Measurements from ENCODE around the gene MRPL12. TPM values are rescaled to one million over a fixed set of nuclear protein-coding genes. Genes with fewer than 3 reads are reported as not detected.

MRPL12 gene
- total RNA-seq, 1 donor from 2014 or later: 58.5 TPM

DNA sequence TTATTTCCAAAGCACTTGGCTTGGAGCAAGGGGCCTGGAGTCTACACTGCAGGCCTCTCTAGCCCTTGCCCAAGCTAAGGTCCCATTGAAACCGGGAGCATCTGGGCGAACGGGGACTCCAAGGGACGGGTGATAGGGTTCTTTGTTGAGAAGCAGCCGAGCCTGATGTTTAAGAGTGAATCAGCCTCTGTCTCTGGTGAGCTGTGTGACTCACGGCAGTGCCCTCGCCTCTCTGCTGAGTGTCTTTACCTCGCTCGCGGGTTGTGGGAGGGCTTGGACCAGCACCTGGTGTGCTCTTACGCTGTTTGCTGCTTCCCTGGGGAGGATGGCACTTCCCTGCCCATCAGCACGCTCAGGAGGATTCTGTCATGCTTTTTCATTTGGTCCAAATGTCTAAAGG, 18.1 kb upstream of the MRPL12 start:
- Mint-ChIP-seq H3K27ac (ENCODE audit: unreplicated experiment) (peak overlapping the region; percentile 89), H3K27me3 (ENCODE audit: unreplicated experiment) (peaks cover 19% of the 10 kb centered on the region), H3K4me1 (ENCODE audit: unreplicated experiment) (peaks cover 25% of the 10 kb centered on the region), H3K4me3 (ENCODE audit: unreplicated experiment) (peak overlapping the region; percentile 92), H3K9me3 (ENCODE audit: unreplicated experiment) (no peaks in the 10 kb centered on the region), H3K36me3 (ENCODE audit: low read depth, unreplicated experiment) (peaks cover 35% of the 10 kb centered on the region)
- no peak for TF ChIP-seq CTCF (IDR thresholded peaks at IDR 0.05; ENCODE audit: unreplicated experiment)
- DNase-seq (ENCODE audit: low spot score): no peak

DNA sequence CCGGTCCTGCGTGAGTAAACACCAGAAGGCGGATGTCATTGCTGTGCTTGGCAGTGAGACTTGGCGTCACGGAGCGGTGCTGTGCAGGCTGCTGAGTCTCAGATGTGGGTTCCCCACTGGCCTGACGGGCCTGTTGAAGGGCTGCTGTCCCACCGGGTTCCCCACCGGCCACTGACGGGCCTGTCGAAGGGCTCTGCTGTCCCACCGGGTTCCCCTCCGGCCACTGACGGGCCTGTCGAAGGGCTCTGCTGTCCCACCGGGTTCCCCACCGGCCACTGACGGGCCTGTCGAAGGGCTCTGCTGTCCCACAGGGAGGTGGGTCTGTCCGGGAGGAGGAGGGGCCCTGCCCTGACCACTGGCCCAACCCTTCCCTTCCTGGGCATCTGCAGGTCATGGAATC, 16.6 kb upstream of the MRPL12 start:
- Mint-ChIP-seq H3K27me3 (ENCODE audit: unreplicated experiment) (peaks cover 19% of the 10 kb centered on the region), H3K4me3 (ENCODE audit: unreplicated experiment) (no peak overlapping the region), H3K4me1 (ENCODE audit: unreplicated experiment) (peaks cover 25% of the 10 kb centered on the region), H3K27ac (ENCODE audit: unreplicated experiment) (peak overlapping the region; percentile 71), H3K36me3 (ENCODE audit: low read depth, unreplicated experiment) (peaks cover 39% of the 10 kb centered on the region), H3K9me3 (ENCODE audit: unreplicated experiment) (no peaks in the 10 kb centered on the region)
- TF ChIP-seq CTCF (IDR thresholded peaks at IDR 0.05; ENCODE audit: unreplicated experiment): no peak
- no peak for DNase-seq (ENCODE audit: low spot score)

GRCh38 chr17:81687770-81688541, 15.2 kb upstream of the MRPL12 start:
- DNase-seq (ENCODE audit: low spot score): no peak
- Mint-ChIP-seq H3K27ac (ENCODE audit: unreplicated experiment) (no peak overlapping the region), H3K4me3 (ENCODE audit: unreplicated experiment) (peak overlapping the region; percentile 67), H3K36me3 (ENCODE audit: low read depth, unreplicated experiment) (peaks cover 44% of the 10 kb centered on the region), H3K4me1 (ENCODE audit: unreplicated experiment) (peaks cover 17% of the 10 kb centered on the region), H3K27me3 (ENCODE audit: unreplicated experiment) (peaks cover 22% of the 10 kb centered on the region), H3K9me3 (ENCODE audit: unreplicated experiment) (no peaks in the 10 kb centered on the region)
- TF ChIP-seq CTCF (IDR thresholded peaks at IDR 0.05; ENCODE audit: unreplicated experiment): no peak

DNA sequence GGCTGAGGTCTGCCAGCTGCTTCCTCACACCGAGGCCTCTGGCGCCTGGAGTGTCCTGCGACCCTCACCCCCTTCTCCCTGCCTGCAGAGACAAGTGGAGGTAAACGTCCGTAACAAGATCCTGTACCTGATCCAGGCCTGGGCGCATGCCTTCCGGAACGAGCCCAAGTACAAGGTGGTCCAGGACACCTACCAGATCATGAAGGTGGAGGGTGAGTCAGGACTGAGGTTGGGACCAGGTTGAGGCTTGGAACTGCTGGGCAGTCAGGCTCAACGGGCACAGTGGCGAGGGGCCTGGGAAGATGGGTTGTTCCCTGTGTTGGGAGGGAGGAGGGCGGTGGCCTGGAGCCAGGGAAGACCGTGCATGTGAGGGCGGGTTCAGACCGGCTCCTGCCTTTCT, 14.6 kb upstream of the MRPL12 start:
- H3K27me3 Mint-ChIP-seq (ENCODE audit: unreplicated experiment): peaks cover 21% of the 10 kb centered on the region

More for the DNA sequence above, 14.6 kb upstream of the MRPL12 start:
- Mint-ChIP-seq H3K9me3 (ENCODE audit: unreplicated experiment) (no peaks in the 10 kb centered on the region), H3K36me3 (ENCODE audit: low read depth, unreplicated experiment) (peaks cover 44% of the 10 kb centered on the region), H3K4me3 (ENCODE audit: unreplicated experiment) (peak overlapping the region; percentile 83), H3K27ac (ENCODE audit: unreplicated experiment) (no peak overlapping the region), H3K4me1 (ENCODE audit: unreplicated experiment) (peaks cover 16% of the 10 kb centered on the region)
- no peak for TF ChIP-seq CTCF (IDR thresholded peaks at IDR 0.05; ENCODE audit: unreplicated experiment)
- DNase-seq (ENCODE audit: low spot score): no peak

Data from endothelial cell (in vitro differentiated cells).